Nephron (organoid): ENCODE measurements around the gene ETV6.
"Not testable (repeated sequence)": the region's sequence is repeated elsewhere in the genome, so short reads cannot be mapped to it uniquely, and the experiment has no call there.

ENCODE experiments used
- H3K27ac Mint-ChIP-seq, 3 experiments: 2 replicates each; pipeline ENCODE4 v1.8.0; 2020; ENCODE audit warnings: mixed read lengths in 3 of 3, mild to moderate bottlenecking in 2 of 3, moderate library complexity in 1 of 3
- H3K27me3 Mint-ChIP-seq: 2 replicates; pipeline ENCODE4 v1.8.0; 2021; ENCODE audit warnings: low read depth, mild to moderate bottlenecking, moderate library complexity, mixed read lengths
- H3K36me3 Mint-ChIP-seq: 2 replicates; pipeline ENCODE4 v1.8.0; 2020; ENCODE audit warnings: low read depth, mixed read lengths
- H3K4me1 Mint-ChIP-seq: 2 replicates; pipeline ENCODE4 v1.8.0; 2020; ENCODE audit warnings: mixed read lengths
- H3K4me3 Mint-ChIP-seq, 3 experiments: 2 replicates each; pipeline ENCODE4 v1.8.0; 2020; ENCODE audit warnings: mild to moderate bottlenecking in 3 of 3, mixed read lengths in 3 of 3, moderate library complexity in 2 of 3
- H3K9me3 Mint-ChIP-seq: 2 replicates; pipeline ENCODE4 v1.8.0; 2020; ENCODE audit warnings: mixed read lengths
- CTCF ChIP-seq, 3 experiments: fragments of 200-600 bp; sonication (generic); IDR thresholded peaks; one replicate each; pipeline ENCODE4 v1.5.0; 2021; ENCODE audit warnings: antibody characterized with exemption in 3 of 3; ENCODE audit not compliant: unreplicated experiment in 3 of 3

Gene ETV6

GRCh38 chr12:11906286-11906935 lies 256.9 kb downstream of the ETV6 start:
- H3K36me3 Mint-ChIP-seq = no peaks in the 10 kb centered on the region

GRCh38 chr12:11907625-11908024 lies 258.2 kb downstream of the ETV6 start:
- Mint-ChIP-seq H3K27ac (no peak overlapping the region), H3K4me1 (no peaks in the 10 kb centered on the region), H3K36me3 (no peaks in the 10 kb centered on the region), H3K4me3 (no peak overlapping the region), H3K27me3 (no peaks in the 10 kb centered on the region), H3K9me3 (peaks cover 41% of the 10 kb centered on the region)
- no peak for TF ChIP-seq CTCF (IDR thresholded peaks at IDR 0.05; ENCODE audit: unreplicated experiment in 3 of 3)

More at GRCh38 chr12:11906286-11906935, 256.9 kb downstream of the ETV6 start:
- Mint-ChIP-seq H3K9me3 (peaks cover 32% of the 10 kb centered on the region), H3K4me1 (no peaks in the 10 kb centered on the region), H3K27me3 (peaks cover 3% of the 10 kb centered on the region), H3K4me3 (no peak overlapping the region), H3K27ac (no peak overlapping the region)
- no peak for TF ChIP-seq CTCF (IDR thresholded peaks at IDR 0.05; ENCODE audit: unreplicated experiment in 3 of 3)

- not testable (repeated sequence) for H3K4me1 Mint-ChIP-seq, H3K4me3 Mint-ChIP-seq, H3K27ac Mint-ChIP-seq
Observed at GRCh38 chr12:11909406-11909805, 259.9 kb downstream of the ETV6 start.

GRCh38 chr12:11916113-11916512 lies 266.6 kb downstream of the ETV6 start:
- Mint-ChIP-seq H3K4me1 (no peaks in the 10 kb centered on the region), H3K27ac (no peak overlapping the region), H3K9me3 (peaks cover 10% of the 10 kb centered on the region), H3K4me3 (no peak overlapping the region), H3K36me3 (no peaks in the 10 kb centered on the region), H3K27me3 (no peaks in the 10 kb centered on the region)
- no peak for TF ChIP-seq CTCF (IDR thresholded peaks at IDR 0.05; ENCODE audit: unreplicated experiment in 3 of 3)

More at GRCh38 chr12:11909406-11909805, 259.9 kb downstream of the ETV6 start:
- not testable (repeated sequence) for H3K36me3 Mint-ChIP-seq, H3K27me3 Mint-ChIP-seq
- peaks cover 41% of the 10 kb centered on the region for H3K9me3 Mint-ChIP-seq

GRCh38 chr12:11916771-11917170 lies 267.3 kb downstream of the ETV6 start:
- Mint-ChIP-seq H3K4me1 (no peaks in the 10 kb centered on the region), H3K27ac (no peak overlapping the region), H3K4me3 (no peak overlapping the region), H3K27me3 (no peaks in the 10 kb centered on the region), H3K9me3 (peaks cover 8% of the 10 kb centered on the region), H3K36me3 (no peaks in the 10 kb centered on the region)
- TF ChIP-seq CTCF (IDR thresholded peaks at IDR 0.05; ENCODE audit: unreplicated experiment in 3 of 3) = no peak

GRCh38 chr12:11917501-11917900 lies 268.0 kb downstream of the ETV6 start:
- H3K27ac Mint-ChIP-seq = no peak overlapping the region
- no peaks in the 10 kb centered on the region for H3K36me3 Mint-ChIP-seq
- H3K4me1 Mint-ChIP-seq = no peaks in the 10 kb centered on the region
- peaks cover 2% of the 10 kb centered on the region for H3K9me3 Mint-ChIP-seq
- H3K27me3 Mint-ChIP-seq = no peaks in the 10 kb centered on the region
- no peak overlapping the region for H3K4me3 Mint-ChIP-seq
- no peak for TF ChIP-seq CTCF (IDR thresholded peaks at IDR 0.05; ENCODE audit: unreplicated experiment in 3 of 3)
